ENCODE data around the gene FLRT1.

Gene FLRT1

DNA sequence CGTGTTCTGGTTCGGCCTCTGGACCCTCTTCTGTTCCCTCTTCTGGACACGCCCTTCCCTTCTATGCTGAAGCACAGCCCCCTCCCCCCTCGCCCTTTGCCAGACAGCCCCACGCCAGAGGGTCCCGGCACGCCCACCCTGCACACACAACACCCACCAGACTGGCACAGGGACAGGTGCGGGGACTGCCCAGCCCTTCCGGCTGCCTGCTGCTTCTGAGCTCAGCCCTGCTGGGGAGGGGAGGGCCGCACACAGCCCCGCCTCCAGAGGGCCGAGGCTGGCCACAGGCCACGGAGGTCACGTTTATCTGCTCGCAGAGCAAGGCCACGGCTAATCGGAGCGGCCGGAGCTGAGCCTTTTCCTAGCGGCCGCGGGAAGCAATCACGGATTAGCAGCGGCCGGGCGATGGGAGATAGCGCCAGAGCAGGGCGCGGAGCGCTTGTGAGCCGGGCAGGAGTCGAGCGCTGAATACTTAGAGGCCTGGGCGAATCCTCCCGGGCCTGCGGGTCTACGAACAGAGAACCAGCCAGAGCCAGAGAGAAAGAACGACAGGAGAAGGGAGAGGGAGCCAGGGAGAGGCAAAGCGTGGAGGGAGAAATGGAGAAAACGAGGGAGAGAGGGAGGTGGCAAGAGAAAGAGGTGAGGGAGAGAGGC is 28.0 kb upstream of the FLRT1 start:
- peak; percentile 46 for DNase-seq

GRCh38 chr11:64008283-64008913 is 27.3 kb upstream of the FLRT1 start:
- no peak for DNase-seq

- no peak for DNase-seq
These were observed 26.7 kb upstream of the FLRT1 start for GRCh38 chr11:64008914-64009633.

- no peak for DNase-seq
These were observed 26.0 kb upstream of the FLRT1 start for GRCh38 chr11:64009710-64010109.

GRCh38 chr11:64010783-64011182 is 24.9 kb upstream of the FLRT1 start:
- DNase-seq = no peak

GRCh38 chr11:64011371-64011770 is 24.4 kb upstream of the FLRT1 start:
- no peak for DNase-seq

DNA sequence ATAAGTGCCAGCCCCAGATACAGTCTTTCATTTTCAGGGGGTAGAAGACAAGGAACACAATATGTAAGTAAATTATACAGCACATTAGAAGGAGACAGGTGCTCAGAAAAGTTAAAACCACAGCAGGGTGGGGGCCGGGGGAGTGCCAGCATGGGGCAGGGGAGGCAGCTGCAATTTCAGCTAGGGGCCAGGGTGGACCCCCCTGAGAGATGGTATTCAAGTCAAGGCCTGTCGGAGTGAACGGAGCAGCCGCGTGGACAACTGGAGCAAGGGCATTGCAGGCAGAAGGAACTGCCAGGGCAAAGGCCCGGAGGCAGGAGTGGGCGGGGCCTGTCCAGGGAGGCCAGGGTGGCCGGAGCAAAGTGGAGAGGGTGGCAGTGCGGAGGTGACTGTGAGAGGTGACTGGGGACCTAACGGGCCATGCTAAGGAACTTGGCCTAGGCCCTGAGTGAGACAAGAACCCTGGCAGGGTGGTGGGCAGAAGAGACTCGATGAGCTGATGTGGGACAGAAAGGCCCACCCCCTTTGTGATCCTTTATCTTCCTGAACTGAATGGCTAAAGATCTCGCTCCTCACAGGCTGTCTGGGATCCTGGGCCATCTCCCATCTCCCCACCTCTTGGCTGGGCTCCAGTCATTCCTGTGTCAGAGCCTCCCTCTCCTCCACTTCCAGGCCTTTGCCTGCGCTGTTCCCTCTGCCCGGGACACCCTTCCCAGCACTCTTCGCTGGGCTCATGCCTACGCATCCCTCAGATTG is 22.4 kb upstream of the FLRT1 start:
- no peak for DNase-seq

DNA sequence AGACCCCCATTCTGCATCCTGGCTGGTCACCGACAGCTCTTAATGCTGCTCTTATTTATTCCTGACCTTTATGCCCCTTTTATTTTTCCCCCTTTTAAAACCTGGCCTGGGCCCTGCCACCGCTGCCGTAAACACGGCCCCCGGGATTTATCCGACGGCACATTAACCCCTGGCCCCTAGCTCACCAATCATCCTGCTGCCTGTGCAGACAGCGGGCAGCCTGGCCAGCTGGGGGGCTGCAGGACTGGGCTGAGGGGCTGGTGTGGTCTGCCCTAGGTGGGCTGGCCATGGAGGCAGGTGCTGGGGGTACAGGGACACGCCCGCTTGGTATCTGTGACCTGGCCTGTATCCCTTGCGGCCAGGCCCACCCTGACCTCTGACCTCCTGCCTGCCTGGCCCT is 21.4 kb upstream of the FLRT1 start:
- DNase-seq = no peak

- DNase-seq = no peak
These were observed 20.2 kb upstream of the FLRT1 start for GRCh38 chr11:64015510-64015909.

GRCh38 chr11:64015935-64016845 is 19.5 kb upstream of the FLRT1 start:
- peak; percentile 70 for DNase-seq

DNA sequence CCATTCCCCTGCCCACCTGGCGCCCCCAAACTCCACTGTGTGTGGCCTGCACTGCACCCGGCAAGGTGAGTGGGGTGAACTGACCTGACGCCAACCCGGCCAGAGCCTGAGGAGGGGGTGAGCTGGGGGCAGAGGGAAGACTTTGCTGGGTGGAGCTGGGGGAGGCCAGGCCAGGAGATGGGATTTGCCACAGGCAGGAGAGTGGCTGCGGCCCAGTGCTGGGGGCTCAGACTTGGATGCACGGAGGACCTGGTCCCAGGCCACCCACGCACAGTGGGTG is 17.8 kb upstream of the FLRT1 start:
- DNase-seq = no peak

DNA sequence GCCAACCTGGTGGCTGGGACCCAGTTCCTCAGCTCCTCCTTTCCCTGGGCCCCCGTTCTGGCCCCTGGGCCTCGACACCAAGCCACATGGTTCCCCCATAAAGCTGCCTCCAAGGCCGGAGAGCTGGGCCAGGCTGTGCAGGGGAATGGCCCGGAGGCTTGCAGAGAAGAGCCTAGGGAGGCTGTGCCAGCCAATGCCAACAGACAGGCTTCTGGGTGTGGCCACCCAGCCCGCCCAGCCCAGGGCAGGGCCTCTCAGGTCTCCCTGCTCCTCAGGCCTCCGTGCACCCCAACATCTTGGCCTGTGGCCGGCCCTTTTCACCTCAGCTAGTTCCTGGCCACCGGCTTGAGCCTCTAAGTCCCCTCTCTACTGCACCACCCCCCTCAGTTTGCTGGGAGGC is 17.4 kb upstream of the FLRT1 start:
- DNase-seq = peak; percentile 15

DNA sequence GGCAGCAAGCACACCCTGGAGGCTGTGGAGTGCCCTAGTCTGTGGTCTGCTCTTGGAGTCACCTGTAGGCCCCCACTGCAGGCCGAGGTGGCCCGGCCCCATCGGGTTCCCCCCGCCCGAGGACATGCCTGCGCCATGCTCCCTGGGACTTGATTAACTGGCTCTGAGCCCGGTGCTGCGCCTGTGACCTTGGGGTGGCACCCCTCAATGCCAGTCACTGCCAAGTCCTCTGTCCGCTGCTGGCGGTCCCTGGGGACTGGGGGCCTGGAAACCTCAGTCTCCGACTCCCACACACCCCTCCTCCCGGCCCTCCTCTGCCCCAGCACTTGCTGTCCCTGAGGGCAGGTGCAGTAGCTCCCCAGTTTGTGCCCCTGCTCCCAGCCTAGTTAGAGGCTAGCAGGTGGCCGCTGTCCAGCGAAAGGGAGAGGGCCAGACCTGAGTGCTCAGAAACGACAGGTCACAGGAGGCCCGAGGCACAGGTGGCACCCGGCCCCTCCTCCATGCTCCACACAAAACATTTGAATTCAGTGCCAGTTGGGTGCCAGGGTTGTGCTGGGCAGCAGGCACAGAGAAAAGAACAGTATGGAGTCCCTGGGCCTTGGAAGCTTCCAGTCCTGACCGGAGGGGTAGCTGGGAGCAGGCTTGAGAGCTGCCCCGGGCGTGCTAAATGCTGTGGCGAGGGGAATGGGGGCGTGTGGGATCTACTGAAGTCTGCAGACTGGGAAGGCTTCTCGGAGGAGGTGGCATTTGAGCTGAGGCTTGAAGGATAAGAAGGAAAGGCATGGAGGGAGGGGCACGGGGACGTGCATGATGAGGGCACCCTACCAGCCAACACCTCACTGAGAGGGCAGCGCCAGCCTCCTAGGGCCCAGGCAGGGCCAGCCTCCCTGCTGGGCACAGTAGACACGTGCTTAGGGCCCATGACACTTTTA is 16.4 kb upstream of the FLRT1 start:
- DNase-seq = peak; percentile 38

DNA sequence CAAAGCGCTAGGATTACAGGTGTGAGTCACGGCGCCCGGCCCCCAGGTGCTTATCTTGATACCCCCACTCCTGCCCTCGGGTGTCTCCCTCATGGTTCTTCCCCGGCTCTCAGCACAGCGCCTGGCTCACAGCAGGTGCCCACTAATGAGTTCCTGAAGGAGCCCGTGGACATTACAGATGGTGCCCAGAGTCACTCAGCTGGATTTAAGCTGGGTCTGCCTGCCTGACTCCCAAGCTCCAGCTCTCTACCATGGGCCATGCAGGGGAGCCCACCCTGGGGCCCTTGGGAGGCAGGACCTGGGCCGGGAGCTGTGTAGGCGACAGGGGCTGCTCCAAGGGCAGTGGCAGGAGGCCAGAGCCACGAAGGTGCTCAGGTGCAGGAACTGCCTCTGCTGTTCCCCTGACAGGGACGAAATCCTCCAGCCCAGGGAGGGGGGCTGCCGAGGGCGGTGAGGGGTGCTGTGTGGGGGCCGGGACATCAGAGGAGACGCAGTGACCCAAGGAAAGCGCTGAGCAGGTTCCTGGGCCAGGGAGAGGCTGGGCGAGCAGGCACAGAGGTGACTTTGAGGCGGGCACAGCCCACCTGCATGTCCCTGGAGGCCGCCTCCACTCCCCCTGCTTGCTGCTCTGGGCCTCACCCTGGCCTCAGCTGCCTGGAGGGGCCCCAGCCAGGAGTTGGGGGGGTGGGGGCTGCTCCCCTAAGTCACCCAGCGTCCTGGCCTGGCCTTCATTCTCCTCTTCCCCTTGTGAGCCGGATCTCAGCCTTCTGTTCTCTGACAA is 14.6 kb upstream of the FLRT1 start:
- DNase-seq = peak; percentile 22

GRCh38 chr11:64021757-64022093 is 14.0 kb upstream of the FLRT1 start:
- DNase-seq = peak; percentile 64

DNA sequence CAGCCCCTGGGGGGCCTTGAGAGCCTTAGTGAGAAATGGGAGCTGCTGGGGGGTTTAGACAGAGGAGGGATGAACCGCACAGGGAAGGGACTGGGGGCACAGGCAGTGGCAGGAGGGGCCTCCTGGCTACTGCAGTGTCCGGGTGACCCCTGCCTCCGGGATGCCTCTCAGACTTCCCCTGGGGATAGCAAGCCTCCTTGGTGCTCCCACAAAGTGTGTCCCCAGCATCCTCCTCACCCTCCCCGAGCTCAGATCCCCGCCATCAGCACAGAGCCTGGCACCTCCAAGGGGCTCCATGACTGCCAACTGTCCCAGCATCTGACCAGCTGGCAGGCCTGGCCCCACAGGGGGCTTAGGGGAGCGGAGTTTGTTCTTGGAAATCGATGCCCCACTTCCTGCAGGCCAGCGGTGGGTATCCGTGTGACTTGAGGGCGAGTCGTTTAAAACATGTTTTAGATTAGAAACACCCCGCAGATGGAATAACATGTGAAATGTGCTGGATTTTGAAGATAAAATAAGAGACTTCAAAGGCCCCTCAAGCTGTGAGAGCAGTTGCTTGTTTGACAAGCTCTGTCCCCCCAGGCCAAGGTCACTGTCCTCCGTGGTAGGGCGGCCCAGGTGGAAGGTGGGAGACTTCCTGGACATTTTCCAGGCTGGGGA is 13.5 kb upstream of the FLRT1 start:
- DNase-seq = no peak

DNA sequence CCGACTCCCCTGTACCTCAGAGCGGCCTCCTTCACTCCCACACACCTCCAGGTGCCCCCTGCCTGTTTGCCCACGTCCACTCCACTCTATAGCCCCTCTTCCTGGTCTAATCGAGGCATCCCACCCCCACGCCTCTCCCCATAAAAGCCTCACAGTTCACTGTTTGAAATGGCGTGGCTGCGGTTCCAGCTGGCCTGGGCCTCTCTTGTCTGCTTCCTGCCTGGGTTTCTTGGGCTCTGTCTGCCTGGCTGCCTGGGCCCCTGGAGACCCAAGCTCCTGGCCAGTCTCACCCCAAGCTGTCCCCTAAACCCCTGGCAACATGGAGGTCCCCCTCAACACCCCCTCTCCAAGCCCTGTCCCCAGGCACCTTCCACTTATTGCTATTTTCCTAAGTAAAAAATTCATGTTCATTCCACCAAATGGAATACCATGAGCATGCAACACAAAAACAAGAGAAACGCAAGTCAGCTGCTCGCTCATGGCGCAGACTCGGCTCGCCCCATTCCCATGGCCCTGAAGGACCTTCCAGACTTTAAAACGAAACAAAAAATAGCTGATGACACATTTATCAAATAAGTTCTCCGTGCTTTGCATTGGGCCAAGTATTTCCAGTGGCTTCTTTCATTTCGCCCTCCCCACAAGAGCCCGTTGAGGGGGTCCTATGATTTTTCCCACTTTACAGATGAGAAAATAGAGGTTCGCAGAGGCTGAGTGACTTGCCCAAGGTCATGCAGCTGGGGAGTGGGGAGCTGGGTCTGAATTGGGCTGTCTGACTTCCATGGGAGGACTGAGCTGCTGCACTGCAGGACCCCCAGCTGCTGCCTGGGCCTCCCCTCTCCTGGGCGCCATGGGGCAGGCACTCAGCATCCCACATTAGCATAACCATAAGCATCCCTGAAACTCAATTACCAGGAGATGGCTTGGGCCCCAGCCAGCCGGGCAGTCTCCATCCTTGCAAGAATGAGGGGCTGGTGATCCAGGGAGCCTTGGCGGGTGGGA is 11.7 kb upstream of the FLRT1 start:
- no peak for DNase-seq

DNA sequence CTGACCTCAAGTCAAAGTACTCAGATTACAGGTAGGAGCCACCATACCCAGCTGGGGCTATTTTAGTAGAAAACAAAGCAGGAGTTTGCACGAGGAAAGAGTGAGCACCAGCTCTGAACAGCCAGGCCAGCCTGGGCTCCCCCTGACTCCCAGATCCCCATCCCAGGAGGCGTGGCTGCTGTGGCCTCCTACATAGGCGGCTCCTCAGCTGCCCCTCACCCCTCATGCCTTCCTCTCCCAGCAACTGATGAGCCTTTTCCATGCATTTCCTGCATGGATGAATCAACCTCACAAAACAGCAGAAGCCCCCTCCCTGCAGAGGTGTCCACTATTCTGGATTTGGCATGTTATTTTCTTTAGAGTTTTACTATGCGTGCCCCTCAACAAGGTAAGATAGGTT is 10.5 kb upstream of the FLRT1 start:
- no peak for DNase-seq
